HEK293T (cell line): Measurements from ENCODE around the gene HDAC3.
A peak's percentile ranks its signal among the peaks of the same experiment; 100 is the strongest.

Experiments
- CTCF ChIA-PET: fragments of 350-600 bp; formaldehyde crosslinking; extraction: SDS; loops from one replicate; lab custom pipeline; 2021; ENCODE audit warnings: antibody characterized with exemption, inconsistent platforms; lab: Yijun Ruan, JAX
- POLR2A ChIA-PET: fragments of 350-600 bp; formaldehyde crosslinking; extraction: SDS; loops from one replicate; lab custom pipeline; 2020; ENCODE audit warnings: antibody characterized with exemption, inconsistent platforms; lab: Yijun Ruan, JAX
- DNase-seq: peaks from one replicate; pipeline ENCODE4 v3.0.0; 2012; ENCODE audit warnings: mixed read lengths; ENCODE audit errors: extremely low spot score
- ARNT ChIP-seq: fragments of 450-650 bp; IDR thresholded peaks from 2 replicates; pipeline ENCODE4 v1.6.1; 2017; ENCODE audit warnings: mild to moderate bottlenecking
- BHLHE40 ChIP-seq: fragments of 450-650 bp; IDR thresholded peaks from 2 replicates; pipeline ENCODE4 v1.6.1; 2016; ENCODE audit warnings: mild to moderate bottlenecking, moderate library complexity, borderline replicate concordance
- CTBP1 ChIP-seq: fragments of 450-650 bp; IDR thresholded peaks from 2 replicates; pipeline ENCODE4 v1.6.1; 2016; ENCODE audit warnings: borderline replicate concordance
- ELF4 ChIP-seq: fragments of 450-650 bp; IDR thresholded peaks from 2 replicates; pipeline ENCODE4 v1.6.1; 2017; ENCODE audit warnings: antibody characterized with exemption
- FOXA1 ChIP-seq: fragments of 450-650 bp; IDR thresholded peaks from 2 replicates; pipeline ENCODE4 v1.6.1; 2016; ENCODE audit warnings: mild to moderate bottlenecking
- FOXK2 ChIP-seq: fragments of 450-650 bp; IDR thresholded peaks from 2 replicates; pipeline ENCODE4 v1.6.1; 2016; ENCODE audit warnings: mild to moderate bottlenecking
- FOXM1 ChIP-seq: fragments of 450-650 bp; IDR thresholded peaks from 2 replicates; pipeline ENCODE4 v1.6.1; 2017; ENCODE audit warnings: mild to moderate bottlenecking, borderline replicate concordance
- HDGF ChIP-seq: fragments of 450-650 bp; IDR thresholded peaks from 2 replicates; pipeline ENCODE4 v1.6.1; 2017; ENCODE audit warnings: antibody characterized with exemption, borderline replicate concordance
- L3MBTL2 ChIP-seq: fragments of 450-650 bp; conservative IDR thresholded peaks from 2 replicates; pipeline ENCODE4 v1.6.1; 2016; ENCODE audit warnings: mild to moderate bottlenecking
- LEF1 ChIP-seq: fragments of 450-650 bp; IDR thresholded peaks from 2 replicates; pipeline ENCODE4 v1.6.1; 2017; ENCODE audit warnings: mild to moderate bottlenecking, borderline replicate concordance
- NFRKB ChIP-seq: fragments of 450-650 bp; IDR thresholded peaks from 2 replicates; pipeline ENCODE4 v1.6.1; 2016; ENCODE audit warnings: mild to moderate bottlenecking, moderate library complexity
- PKNOX1 ChIP-seq: fragments of 450-650 bp; IDR thresholded peaks from 2 replicates; pipeline ENCODE4 v1.6.1; 2016
- SP1 ChIP-seq: fragments of 450-650 bp; IDR thresholded peaks from 2 replicates; pipeline ENCODE4 v1.6.1; 2017
- SUZ12 ChIP-seq: fragments of 450-650 bp; IDR thresholded peaks from 2 replicates; pipeline ENCODE4 v1.6.1; 2016; ENCODE audit warnings: mild to moderate bottlenecking
- TARDBP ChIP-seq: fragments of 450-650 bp; IDR thresholded peaks from 2 replicates; pipeline ENCODE4 v1.6.1; 2016
- ZNF384 ChIP-seq: fragments of 450-650 bp; IDR thresholded peaks from 2 replicates; pipeline ENCODE4 v1.6.1; 2016

HDAC3 gene

GRCh38 chr5:141664733-141665461, 28.2 kb upstream of the HDAC3 start:
- POLR2A ChIA-PET = interaction anchor here (1.0 kb wide), 1 partner anchor 28 kb away, joined by 3 read pairs; the partner anchor contains the start of genes HDAC3 and RELL2
- TF ChIP-seq TARDBP = no peak
- TF ChIP-seq FOXA1 = no peak
- TF ChIP-seq ELF4 = 0 out of 2 replicates have a peak, but pooled peaks have one; percentile 19
- CTCF ChIA-PET = interaction anchor here (0.6 to 2.2 kb wide), 13 partner anchors 11 to 1626 kb away, joined by 3 to 15 read pairs (median 3); partner anchors contain the start of genes FCHSD1, HDAC3, RELL2 and RNF14
- DNase-seq = peak; percentile 84

- TF ChIP-seq HDGF (no peak), CTBP1 (no peak), L3MBTL2 (no peak), ZNF384 (no peak)
- ChIA-PET CTCF (interaction anchor here (0.6 kb wide), 1 partner anchor 440 kb away, joined by 3 read pairs; the partner anchor contains the start of gene PCDHB14), POLR2A (no interaction called here)
- no peak for DNase-seq
These were observed 26.9 kb upstream of the HDAC3 start for GRCh38 chr5:141663506-141663905.

GRCh38 chr5:141662028-141662427, 25.4 kb upstream of the HDAC3 start:
- no peak for DNase-seq
- TF ChIP-seq ARNT (no peak), L3MBTL2 (no peak), ELF4 (no peak), SP1 (no peak), CTBP1 (no peak), ZNF384 (no peak), HDGF (no peak), LEF1 (no peak), TARDBP (no peak), FOXA1 (no peak)
- CTCF ChIA-PET = no interaction called here
- POLR2A ChIA-PET = interaction anchor here (0.8 kb wide), 1 partner anchor 25 kb away, joined by 4 read pairs; the partner anchor contains the start of genes HDAC3 and RELL2

- ChIA-PET CTCF (no interaction called here), POLR2A (interaction anchor here (1.1 kb wide), 1 partner anchor 21 kb away, joined by 3 read pairs; the partner anchor contains the start of gene RELL2)
- TF ChIP-seq ELF4 (no peak), ARNT (no peak), FOXK2 (no peak), L3MBTL2 (no peak), BHLHE40 (no peak), TARDBP (no peak), CTBP1 (no peak), NFRKB (no peak), FOXA1 (no peak)
- no peak for DNase-seq
These were observed 21.4 kb upstream of the HDAC3 start for GRCh38 chr5:141657937-141658545.

- TF ChIP-seq SP1 (no peak), SUZ12 (no peak), PKNOX1 (no peak), BHLHE40 (no peak), TARDBP (no peak), HDGF (no peak), CTBP1 (no peak), FOXM1 (no peak), LEF1 (no peak), FOXK2 (no peak), ARNT (no peak), NFRKB (no peak), FOXA1 (no peak)
- DNase-seq = no peak
- POLR2A ChIA-PET = interaction anchor here (1.1 kb wide), 1 partner anchor 20 kb away, joined by 3 read pairs; the partner anchor contains the start of gene RELL2
- CTCF ChIA-PET = no interaction called here
These were observed 20.8 kb upstream of the HDAC3 start for GRCh38 chr5:141657404-141657803.

GRCh38 chr5:141656396-141656795, 19.7 kb upstream of the HDAC3 start:
- no peak for DNase-seq
- TF ChIP-seq NFRKB (no peak), SP1 (no peak), FOXA1 (no peak), SUZ12 (no peak), TARDBP (no peak), LEF1 (no peak), BHLHE40 (no peak), L3MBTL2 (no peak), CTBP1 (no peak), PKNOX1 (no peak), FOXK2 (no peak), FOXM1 (no peak)
- POLR2A ChIA-PET = no interaction called here
- CTCF ChIA-PET = no interaction called here

- DNase-seq = no peak
- ChIA-PET POLR2A (no interaction called here), CTCF (no interaction called here)
- TF ChIP-seq ELF4 (no peak), PKNOX1 (no peak), BHLHE40 (no peak), L3MBTL2 (no peak), FOXA1 (no peak), ARNT (no peak), SP1 (no peak), TARDBP (no peak), FOXM1 (no peak), SUZ12 (no peak)
These were observed 18.4 kb upstream of the HDAC3 start for GRCh38 chr5:141655020-141655419.
